Transverse colon (tissue), 4 donors: ENCODE measurements around the gene CSTB.

Experiments
- POLR2AphosphoS5 ChIP-seq, 3 donors: sonication (generic); formaldehyde crosslinking; IDR thresholded peaks; one replicate each; pipeline ENCODE4 v1.6.1; 2016; ENCODE audit warnings: antibody characterized with exemption in 3 of 3
- TF ChIP-seq, protein P1 (sequence below), 5 experiments: fragments of 200-600 bp in 3 of 5; fragments of 450-650 bp in 2 of 5; sonication (generic) in 3 of 5; IDR thresholded peaks; 1 replicate in 2 of 5; 2 replicates in 3 of 5; pipeline ENCODE4 v1.5.1; 2016 to 2017; ENCODE audit warnings: antibody characterized with exemption in 5 of 5, inconsistent platforms in 3 of 5, mild to moderate bottlenecking in 2 of 5, moderate library complexity in 1 of 5

DNA sequence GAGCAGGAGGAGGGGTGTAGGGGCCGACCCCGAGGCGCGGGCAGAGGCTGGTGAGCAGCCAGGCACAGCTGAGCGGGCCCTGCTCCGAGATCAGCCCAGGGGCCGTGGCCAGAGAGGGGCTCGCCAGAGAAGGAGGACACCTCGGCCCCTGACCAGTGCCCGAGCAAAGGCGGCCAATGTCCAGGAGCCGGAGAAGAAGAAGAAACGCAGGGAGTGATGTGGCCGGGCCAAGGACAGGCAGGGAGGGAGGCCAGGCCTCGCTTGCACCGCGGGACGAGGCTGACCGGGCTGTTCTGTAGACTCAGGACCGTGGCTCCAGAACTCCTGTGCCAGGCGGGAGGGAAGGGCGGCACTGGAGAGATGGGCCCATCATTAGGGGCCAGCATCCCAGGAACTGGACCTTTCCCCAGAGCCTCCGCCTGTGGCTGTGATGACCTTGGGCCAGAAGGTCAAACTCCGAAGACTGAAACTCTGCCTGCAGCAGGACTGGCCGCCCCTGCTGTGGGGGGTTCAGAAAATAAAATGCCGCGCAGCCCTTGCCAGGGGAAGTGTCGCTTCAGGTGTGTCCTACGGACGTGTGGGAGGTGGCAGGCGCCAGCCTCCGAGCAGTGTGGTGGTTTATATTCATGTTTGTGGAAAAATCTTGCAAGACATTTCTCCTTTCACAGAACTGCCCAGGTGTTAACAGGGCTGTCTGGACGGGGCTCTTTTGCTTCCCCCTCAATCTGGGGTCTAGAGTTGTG, 27.6 kb upstream of the CSTB start:
- TF ChIP-seq, protein P1, sequence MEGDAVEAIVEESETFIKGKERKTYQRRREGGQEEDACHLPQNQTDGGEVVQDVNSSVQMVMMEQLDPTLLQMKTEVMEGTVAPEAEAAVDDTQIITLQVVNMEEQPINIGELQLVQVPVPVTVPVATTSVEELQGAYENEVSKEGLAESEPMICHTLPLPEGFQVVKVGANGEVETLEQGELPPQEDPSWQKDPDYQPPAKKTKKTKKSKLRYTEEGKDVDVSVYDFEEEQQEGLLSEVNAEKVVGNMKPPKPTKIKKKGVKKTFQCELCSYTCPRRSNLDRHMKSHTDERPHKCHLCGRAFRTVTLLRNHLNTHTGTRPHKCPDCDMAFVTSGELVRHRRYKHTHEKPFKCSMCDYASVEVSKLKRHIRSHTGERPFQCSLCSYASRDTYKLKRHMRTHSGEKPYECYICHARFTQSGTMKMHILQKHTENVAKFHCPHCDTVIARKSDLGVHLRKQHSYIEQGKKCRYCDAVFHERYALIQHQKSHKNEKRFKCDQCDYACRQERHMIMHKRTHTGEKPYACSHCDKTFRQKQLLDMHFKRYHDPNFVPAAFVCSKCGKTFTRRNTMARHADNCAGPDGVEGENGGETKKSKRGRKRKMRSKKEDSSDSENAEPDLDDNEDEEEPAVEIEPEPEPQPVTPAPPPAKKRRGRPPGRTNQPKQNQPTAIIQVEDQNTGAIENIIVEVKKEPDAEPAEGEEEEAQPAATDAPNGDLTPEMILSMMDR (IDR thresholded peaks at IDR 0.05): no peak
- TF ChIP-seq POLR2AphosphoS5 (IDR thresholded peaks at IDR 0.05): no peak
